Stimulated activated CD4-positive, alpha-beta T cell treated with anti-CD3 and anti-CD28 coated beads, TNF-alpha, amount 100 ng/mL, for 1 hour (primary cell): ENCODE measurements around the gene ESYT3.
A peak's percentile ranks its signal among the peaks of the same experiment; 100 is the strongest.
"Not testable (repeated sequence)": the region's sequence is repeated elsewhere in the genome, so short reads cannot be mapped to it uniquely, and the experiment has no call there.

Experiments
- DNase-seq, 3 donors: peaks; one replicate each; pipeline ENCODE4 v3.0.0-alpha.2; 2020; ENCODE audit warnings: low read depth in 3 of 3, low spot score in 1 of 3

Gene ESYT3

GRCh38 chr3:138408751-138409570 is 25.5 kb upstream of the ESYT3 start:
- no peak for DNase-seq

DNA sequence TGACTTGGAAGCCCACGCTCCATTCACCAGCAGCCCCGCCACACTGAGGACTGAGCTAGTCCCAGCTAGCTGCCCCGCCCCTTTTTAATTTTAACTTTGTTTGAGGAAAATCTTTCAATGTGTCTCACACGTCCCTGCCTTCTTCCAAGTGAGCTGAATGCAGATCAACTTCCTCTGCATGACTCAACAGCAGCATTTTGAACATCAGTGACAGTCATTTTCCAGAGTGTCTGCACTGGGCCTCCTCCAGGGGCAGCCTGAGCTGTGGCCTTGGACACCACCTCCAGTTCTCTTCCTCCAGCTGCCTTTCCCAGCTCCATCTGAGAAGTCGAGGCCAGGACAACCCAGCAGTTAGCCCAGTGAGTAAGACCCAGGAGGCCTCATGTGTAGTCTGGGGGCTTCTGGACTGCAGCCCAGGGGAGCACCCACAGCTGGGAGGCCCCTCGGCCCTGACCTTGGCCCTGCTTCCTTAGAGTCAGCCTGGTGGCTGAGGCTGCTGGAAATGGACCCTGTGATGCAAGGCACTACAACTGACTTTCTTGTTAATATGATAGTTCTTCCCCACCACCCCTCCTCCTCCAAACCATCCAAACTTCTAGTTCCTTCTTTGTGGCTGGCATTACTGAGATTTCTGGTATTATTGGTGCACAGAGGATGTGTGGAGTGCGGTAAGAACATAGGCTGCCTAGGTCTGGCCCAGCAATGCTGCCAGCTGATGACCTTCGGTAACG is 21.4 kb upstream of the ESYT3 start:
- no peak for DNase-seq

DNA sequence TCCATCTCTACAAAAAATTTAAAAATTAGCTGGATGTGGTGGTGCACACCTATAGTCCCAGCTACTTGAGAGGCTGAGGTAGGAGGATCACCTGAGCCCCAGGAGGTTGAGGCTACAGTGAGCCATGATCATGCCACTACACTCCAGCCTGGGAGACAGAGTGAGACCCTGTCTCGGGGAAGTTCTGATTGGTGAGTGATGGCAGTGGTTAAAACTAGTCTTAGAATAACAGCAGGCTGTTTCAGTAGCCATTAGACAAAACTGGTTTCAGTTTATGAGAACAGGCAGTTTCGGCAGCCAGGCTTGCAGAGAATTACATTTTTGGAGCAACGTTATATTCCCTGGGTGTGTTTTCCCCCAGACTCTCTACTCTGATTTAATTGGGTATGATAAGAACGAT is 18.2 kb upstream of the ESYT3 start:
- not testable (repeated sequence) for DNase-seq

DNA sequence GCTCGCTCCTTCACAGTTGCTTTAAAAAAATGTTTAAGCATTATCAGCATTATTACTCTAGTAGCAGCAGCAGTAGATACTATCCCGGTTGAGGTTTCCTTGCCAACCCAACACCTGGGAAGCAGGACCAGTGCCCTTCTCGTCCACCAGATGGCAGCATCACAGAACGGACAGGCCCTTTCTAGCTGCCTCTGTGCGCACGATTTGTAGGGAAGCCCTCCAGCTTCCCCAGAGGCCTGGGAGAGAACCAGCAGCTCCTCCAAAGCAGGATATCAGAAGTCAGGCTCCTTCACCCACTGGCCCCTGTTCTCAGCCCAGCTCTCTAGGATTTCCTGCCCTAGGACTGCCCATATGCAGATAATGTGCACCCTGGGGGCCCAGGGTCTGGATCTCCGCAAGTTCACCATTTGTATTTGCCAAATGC is 16.8 kb upstream of the ESYT3 start:
- DNase-seq, result peak; percentile 15 to 38 (median 15)

- DNase-seq, result no peak
Measured at GRCh38 chr3:138418601-138419206, 15.7 kb upstream of the ESYT3 start.

DNA sequence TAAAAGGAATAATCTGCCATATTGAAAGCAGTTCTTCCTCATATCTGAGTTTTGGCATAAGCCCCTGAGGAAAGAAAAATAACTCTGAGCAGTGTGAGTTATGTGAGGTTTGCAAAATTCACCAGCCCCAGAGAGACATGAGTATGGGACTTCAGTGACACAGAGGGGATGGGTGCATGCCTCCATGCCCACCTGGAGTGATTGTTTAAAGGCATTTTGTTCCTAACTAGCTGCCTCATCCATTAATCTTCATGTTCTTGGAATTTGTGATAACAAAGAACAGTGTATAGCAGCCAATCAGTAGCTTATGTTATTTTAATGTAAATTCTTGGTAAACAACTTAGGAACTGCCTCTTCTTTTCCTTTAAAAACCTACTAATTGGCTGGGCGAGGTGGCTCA is 11.1 kb upstream of the ESYT3 start:
- DNase-seq, result no peak

- no peak for DNase-seq
Measured at GRCh38 chr3:138424323-138424722, 10.1 kb upstream of the ESYT3 start.

GRCh38 chr3:138426211-138426610 is 8.2 kb upstream of the ESYT3 start:
- DNase-seq, result no peak

- not testable (repeated sequence) for DNase-seq
Measured at GRCh38 chr3:138426754-138427153, 7.7 kb upstream of the ESYT3 start.

GRCh38 chr3:138429665-138430064 is 4.8 kb upstream of the ESYT3 start:
- no peak for DNase-seq

DNA sequence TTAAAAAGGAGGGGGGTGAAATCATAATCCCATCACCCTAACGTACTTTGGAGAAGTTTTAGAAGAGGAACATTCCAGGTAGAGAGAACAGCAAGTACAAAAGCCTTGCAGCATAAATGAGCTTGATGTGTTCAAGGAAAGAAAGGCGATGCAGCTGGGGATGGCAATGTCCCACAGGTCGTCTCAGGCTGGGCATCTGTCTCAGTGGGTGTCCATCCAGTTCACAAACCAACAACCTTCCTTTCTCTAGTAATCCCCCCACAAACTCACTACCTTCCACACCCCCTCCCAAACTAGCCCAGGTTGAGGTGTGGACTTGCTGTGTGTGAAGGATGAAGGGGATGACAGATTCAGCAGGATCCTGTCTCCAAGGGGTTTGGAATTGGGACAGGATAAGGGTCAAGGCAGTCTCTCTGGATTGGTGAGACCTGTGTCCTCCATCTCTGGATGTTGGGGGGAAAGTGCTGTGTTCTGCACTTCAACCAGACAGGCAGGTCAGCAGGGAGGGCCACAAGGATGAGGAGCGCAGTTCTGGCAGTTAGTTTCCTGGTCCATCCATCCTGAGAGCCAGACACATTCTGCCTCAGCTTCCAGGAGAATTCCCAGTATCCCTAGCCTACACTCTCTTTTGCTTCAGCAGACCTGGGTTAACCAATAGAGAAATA is 1.7 kb upstream of the ESYT3 start:
- no peak for DNase-seq

DNA sequence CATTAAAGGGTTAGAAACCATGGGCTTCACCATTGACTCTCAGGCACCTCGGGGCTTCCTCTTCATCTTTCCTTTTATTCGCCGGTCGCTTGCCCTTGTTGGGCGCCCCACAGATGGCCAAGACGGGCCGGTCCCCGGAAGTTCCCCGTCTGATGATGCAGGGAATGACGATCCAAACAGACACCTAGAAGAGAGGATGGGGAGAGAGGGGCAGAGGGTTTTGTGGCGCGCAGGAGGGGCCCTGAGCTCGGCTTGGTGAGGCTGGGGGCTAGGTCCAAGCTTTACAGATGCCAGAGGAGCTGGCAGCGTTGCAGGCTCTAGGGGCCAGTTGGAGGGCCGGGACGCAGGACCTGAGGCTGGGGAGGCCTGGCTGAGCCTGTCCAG is 532 bp upstream of the ESYT3 start:
- DNase-seq, result no peak

DNA sequence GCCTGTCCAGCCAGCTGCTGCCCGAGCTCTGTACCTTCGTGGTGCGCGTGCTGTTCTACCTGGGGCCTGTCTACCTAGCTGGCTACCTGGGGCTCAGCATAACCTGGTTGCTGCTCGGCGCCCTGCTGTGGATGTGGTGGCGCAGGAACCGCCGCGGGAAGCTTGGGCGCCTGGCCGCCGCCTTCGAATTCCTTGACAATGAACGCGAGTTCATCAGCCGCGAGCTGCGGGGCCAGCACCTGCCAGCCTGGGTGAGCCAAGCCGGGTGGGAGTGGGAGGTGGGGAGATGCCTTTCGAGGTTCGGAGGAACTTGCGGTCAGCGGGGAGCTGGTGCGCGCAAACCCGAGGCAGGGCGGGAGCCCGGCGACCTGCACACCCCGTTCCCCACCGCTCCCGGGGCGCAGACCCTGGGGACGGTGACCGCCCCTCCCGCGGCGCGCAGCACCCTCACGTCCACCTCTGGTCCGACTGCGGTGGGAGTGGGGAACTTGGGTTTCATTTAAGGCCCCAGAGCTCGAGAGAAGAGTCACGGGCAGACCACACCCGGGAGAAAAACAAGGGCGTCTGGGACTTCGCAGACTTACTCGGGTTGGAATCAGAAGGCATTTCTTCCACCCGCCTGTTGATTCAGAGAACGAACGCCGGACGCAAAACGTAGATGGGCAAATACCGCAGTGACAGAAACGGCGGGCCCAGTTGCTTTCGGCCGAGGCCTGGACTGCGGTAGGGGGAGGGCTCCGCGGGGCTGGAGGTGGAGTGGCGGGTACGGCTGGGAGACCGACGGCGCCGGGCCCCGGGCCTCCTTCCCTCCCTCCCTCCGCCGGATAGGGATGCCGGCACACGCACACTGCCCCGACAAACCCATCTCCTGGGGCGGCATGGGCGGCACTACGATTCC is 708 bp downstream of the ESYT3 start:
- no peak for DNase-seq

DNA sequence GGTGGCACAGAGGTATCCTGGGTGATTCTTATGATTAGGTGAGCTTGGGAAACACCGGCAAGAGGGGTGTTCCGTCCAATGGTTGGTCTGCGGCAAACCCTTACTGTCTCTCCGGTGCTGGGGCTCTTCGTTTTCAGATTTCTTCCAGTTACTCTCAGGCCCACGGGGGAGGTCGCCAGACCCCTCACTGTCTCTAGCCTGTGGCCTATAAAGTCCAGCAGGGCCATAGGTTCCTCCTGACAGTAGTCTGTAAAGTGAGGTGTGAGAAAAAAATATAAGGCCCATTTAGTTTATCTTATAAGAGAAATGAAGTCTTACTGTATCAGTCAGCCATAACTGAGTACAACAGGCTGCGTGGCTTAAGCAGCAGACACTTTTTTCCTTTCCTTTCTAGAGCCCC is 1.4 kb downstream of the ESYT3 start:
- no peak for DNase-seq

GRCh38 chr3:138437281-138437680 is 2.9 kb downstream of the ESYT3 start:
- no peak for DNase-seq

GRCh38 chr3:138438896-138439295 is 4.5 kb downstream of the ESYT3 start:
- DNase-seq, result no peak

DNA sequence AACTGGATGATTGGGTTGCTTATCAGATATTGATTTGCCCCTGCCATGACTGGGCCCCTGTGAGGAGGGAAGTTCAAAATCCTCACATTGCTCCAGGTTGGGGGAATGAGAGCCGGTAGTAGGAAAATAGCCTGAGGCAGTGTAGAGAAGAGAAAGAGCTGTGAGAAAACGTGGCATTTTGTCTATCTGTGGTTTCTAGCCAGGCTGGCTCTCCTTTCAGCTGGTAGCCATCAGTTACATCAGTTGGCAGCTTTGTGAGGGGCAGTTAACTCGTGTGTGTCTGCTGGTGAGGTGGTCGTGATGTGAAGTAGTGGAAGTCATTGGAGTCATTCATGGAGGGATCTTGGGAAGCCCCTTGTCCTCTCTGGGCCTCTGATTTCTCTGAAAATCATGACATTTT is 5.2 kb downstream of the ESYT3 start:
- no peak for DNase-seq

- DNase-seq, result no peak
Measured at GRCh38 chr3:138440121-138440521, 5.7 kb downstream of the ESYT3 start.

DNA sequence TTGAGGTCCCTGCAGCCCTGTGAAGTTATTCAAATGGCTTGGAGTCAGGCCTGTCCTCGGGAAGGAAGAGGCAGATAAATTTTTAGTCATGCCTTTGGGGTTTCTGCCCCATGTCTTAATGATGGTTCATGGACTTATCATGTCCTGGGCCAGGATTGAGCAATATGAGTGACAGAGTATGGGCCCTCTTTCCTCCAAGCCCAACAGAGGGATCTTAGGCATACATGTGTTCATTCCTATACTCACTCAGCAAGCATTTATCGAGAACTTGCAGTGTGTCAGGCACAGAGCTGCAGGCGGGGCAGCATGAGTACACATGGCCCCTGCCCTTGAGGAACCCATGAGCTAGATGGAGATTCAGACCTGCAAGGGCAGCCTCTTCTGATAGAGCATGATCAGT is 6.2 kb downstream of the ESYT3 start:
- DNase-seq, result no peak

GRCh38 chr3:138441256-138441655 is 6.8 kb downstream of the ESYT3 start:
- no peak for DNase-seq

DNA sequence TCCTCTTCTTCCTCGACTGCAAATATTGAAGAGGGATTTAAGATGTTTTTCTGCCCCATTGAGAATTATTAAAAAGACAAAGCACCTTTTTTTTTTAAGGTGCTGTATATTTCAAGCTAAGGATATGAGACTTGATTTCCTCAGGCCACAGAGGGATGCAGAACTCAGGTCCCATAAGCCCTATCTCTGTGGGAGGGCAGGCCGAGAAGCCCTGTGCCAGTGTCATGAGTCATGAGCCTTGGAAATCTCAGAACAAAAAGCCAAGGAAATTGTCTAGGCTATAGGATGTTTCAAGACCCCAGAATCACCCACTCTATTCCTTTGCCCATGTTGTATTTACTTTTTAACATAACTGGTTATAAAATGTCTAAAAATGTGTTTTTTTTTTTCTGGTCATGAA is 7.3 kb downstream of the ESYT3 start:
- DNase-seq, result no peak
